Mesendoderm (in vitro differentiated cells): Measurements from ENCODE around the gene TREH.

Experiments
- DNase-seq: peaks from one replicate; pipeline ENCODE4 v3.0.0; 2013
- H2AK5ac ChIP-seq: 2 replicates; pipeline ENCODE4 v1.6.1; 2013; ENCODE audit warnings: low read length, inconsistent platforms
- H2BK120ac ChIP-seq: 2 replicates; pipeline ENCODE4 v1.6.1; 2013; ENCODE audit warnings: low read depth, mild to moderate bottlenecking, low read length, moderate library complexity, mixed read lengths
- H2BK15ac ChIP-seq: replicated peaks from 2 replicates; pipeline ENCODE4 v1.6.1; 2013; ENCODE audit warnings: low read depth, mild to moderate bottlenecking, moderate library complexity
- H2BK5ac ChIP-seq: 2 replicates; pipeline ENCODE4 v1.6.1; 2013; ENCODE audit warnings: low read length, inconsistent platforms
- H3K18ac ChIP-seq: 2 replicates; pipeline ENCODE4 v1.6.1; 2013; ENCODE audit warnings: mild to moderate bottlenecking, low read length, mixed read lengths
- H3K23ac ChIP-seq: one replicate; pipeline ENCODE4 v1.6.1; 2013; ENCODE audit warnings: low read length
- H3K27ac ChIP-seq: 2 replicates; pipeline ENCODE4 v1.5.1; 2013; ENCODE audit warnings: low read depth, mild to moderate bottlenecking, inconsistent platforms, low read length, moderate library complexity
- H3K27me3 ChIP-seq: 2 replicates; pipeline ENCODE4 v1.6.1; 2013; ENCODE audit warnings: low read length, control low read depth, mild to moderate bottlenecking, inconsistent platforms; ENCODE audit not compliant: insufficient read depth, poor library complexity
- H3K36me3 ChIP-seq: 2 replicates; pipeline ENCODE4 v1.6.1; 2013; ENCODE audit warnings: low read length, inconsistent platforms; ENCODE audit not compliant: control insufficient read depth, insufficient read depth
- H3K4ac ChIP-seq: one replicate; pipeline ENCODE4 v1.6.1; 2013; ENCODE audit warnings: low read depth, mild to moderate bottlenecking, low read length, moderate library complexity
- H3K4me1 ChIP-seq: 2 replicates; pipeline ENCODE4 v1.6.1; 2013; ENCODE audit warnings: low read depth, low read length, inconsistent platforms; ENCODE audit not compliant: control insufficient read depth
- H3K4me2 ChIP-seq: 2 replicates; pipeline ENCODE4 v1.6.1; 2013; ENCODE audit warnings: low read length
- H3K4me3 ChIP-seq: 2 replicates; pipeline ENCODE4 v1.5.1; 2013; ENCODE audit warnings: mild to moderate bottlenecking, low read length
- H3K56ac ChIP-seq: one replicate; pipeline ENCODE4 v1.6.1; 2013; ENCODE audit warnings: low read length
- H3K79me1 ChIP-seq: 2 replicates; pipeline ENCODE4 v1.6.1; 2013; ENCODE audit warnings: low read length, inconsistent platforms
- H3K79me2 ChIP-seq: 2 replicates; pipeline ENCODE4 v1.6.1; 2013; ENCODE audit warnings: mild to moderate bottlenecking, low read length; ENCODE audit not compliant: control insufficient read depth, insufficient read depth
- H3K9ac ChIP-seq: 2 replicates; pipeline ENCODE4 v1.6.1; 2013; ENCODE audit warnings: low read length, inconsistent platforms
- H4K5ac ChIP-seq: one replicate; pipeline ENCODE4 v1.6.1; 2013; ENCODE audit warnings: low read length
- H4K8ac ChIP-seq: one replicate; pipeline ENCODE4 v1.6.1; 2013; ENCODE audit warnings: low read depth, mild to moderate bottlenecking, control low read depth, low read length, moderate library complexity
- WGBS: extraction: QIAGEN DNeasy Blood & Tissue Kit; methylation state at CpG from one replicate; pipeline ENCODE4 v1.1.7; 2013; ENCODE audit warnings: low lambda C conversion rate, missing lambda C conversion rate; ENCODE audit not compliant: insufficient coverage; ENCODE audit errors: extremely low coverage; 5-methylcytosine and 5-hydroxymethylcytosine counted together

The TREH gene

GRCh38 chr11:118641397-118642019 is 37.9 kb downstream of the TREH start:
- Histone ChIP-seq H3K4me1 (no peaks in the 10 kb centered on the region), H3K36me3 (no peaks in the 10 kb centered on the region), H3K56ac (no peak overlapping the region), H3K18ac (no peak overlapping the region), H2AK5ac (no peak overlapping the region), H4K8ac (no peak overlapping the region), H3K79me1 (no peaks in the 10 kb centered on the region), H3K4me3 (no peak overlapping the region), H3K27me3 (no peaks in the 10 kb centered on the region), H2BK120ac (no peak overlapping the region), H2BK5ac (no peak overlapping the region), H4K5ac (no peak overlapping the region), H2BK15ac (no peak overlapping the region), H3K27ac (no peak overlapping the region), H3K23ac (no peak overlapping the region), H3K79me2 (no peaks in the 10 kb centered on the region), H3K4me2 (no peak overlapping the region), H3K4ac (no peak overlapping the region), H3K9ac (no peak overlapping the region)
- no peak for DNase-seq
- WGBS, result no CpG with 5 or more reads among the region's 11 CpGs

- Histone ChIP-seq H3K18ac (no peak overlapping the region), H4K5ac (no peak overlapping the region), H3K79me2 (no peaks in the 10 kb centered on the region), H3K4ac (no peak overlapping the region), H4K8ac (no peak overlapping the region), H2BK15ac (no peak overlapping the region), H3K4me3 (no peak overlapping the region), H2AK5ac (no peak overlapping the region), H3K27ac (no peak overlapping the region), H2BK120ac (no peak overlapping the region), H3K9ac (no peak overlapping the region), H3K27me3 (no peaks in the 10 kb centered on the region), H3K56ac (no peak overlapping the region), H3K23ac (no peak overlapping the region), H3K79me1 (no peaks in the 10 kb centered on the region), H3K4me2 (no peak overlapping the region), H3K36me3 (no peaks in the 10 kb centered on the region), H3K4me1 (no peaks in the 10 kb centered on the region), H2BK5ac (no peak overlapping the region)
- DNase-seq, result no peak
- no CpG with 5 or more reads among the region's 5 CpGs for WGBS
Observed at GRCh38 chr11:118640332-118641154, 38.9 kb downstream of the TREH start.

- no peak overlapping the region for H3K9ac ChIP-seq
- no peak for DNase-seq
- no peak overlapping the region for H3K4me3 ChIP-seq
- no peaks in the 10 kb centered on the region for H3K36me3 ChIP-seq
- H4K5ac ChIP-seq, result no peak overlapping the region
- no peaks in the 10 kb centered on the region for H3K79me2 ChIP-seq
- H3K23ac ChIP-seq, result no peak overlapping the region
- H2AK5ac ChIP-seq, result no peak overlapping the region
- H2BK120ac ChIP-seq, result no peak overlapping the region
- H2BK5ac ChIP-seq, result no peak overlapping the region
- no peaks in the 10 kb centered on the region for H3K4me1 ChIP-seq
- H3K27me3 ChIP-seq, result no peaks in the 10 kb centered on the region
- no peak overlapping the region for H3K27ac ChIP-seq
- no peak overlapping the region for H3K4ac ChIP-seq
- H3K18ac ChIP-seq, result no peak overlapping the region
- no peaks in the 10 kb centered on the region for H3K79me1 ChIP-seq
- no CpG with 5 or more reads among the region's 4 CpGs for WGBS
- H4K8ac ChIP-seq, result no peak overlapping the region
- no peak overlapping the region for H3K56ac ChIP-seq
- H2BK15ac ChIP-seq, result no peak overlapping the region
- no peak overlapping the region for H3K4me2 ChIP-seq
Observed at GRCh38 chr11:118639899-118640298, 39.6 kb downstream of the TREH start.

- no peak overlapping the region for H2AK5ac ChIP-seq
- no peaks in the 10 kb centered on the region for H3K36me3 ChIP-seq
- DNase-seq, result no peak
Observed at GRCh38 chr11:118638726-118639125, 40.7 kb downstream of the TREH start.

GRCh38 chr11:118636569-118637290 is 42.7 kb downstream of the TREH start:
- H3K4me3 ChIP-seq, result no peak overlapping the region
- H3K4me1 ChIP-seq, result peaks cover 7% of the 10 kb centered on the region
- H3K27ac ChIP-seq, result no peak overlapping the region
- H2BK15ac ChIP-seq, result no peak overlapping the region
- no CpG with 5 or more reads among the region's 8 CpGs for WGBS
- no peak overlapping the region for H4K8ac ChIP-seq
- no peak overlapping the region for H3K56ac ChIP-seq
- no peaks in the 10 kb centered on the region for H3K79me1 ChIP-seq
- no peak overlapping the region for H2AK5ac ChIP-seq
- no peak overlapping the region for H4K5ac ChIP-seq
- no peaks in the 10 kb centered on the region for H3K36me3 ChIP-seq
- H3K23ac ChIP-seq, result no peak overlapping the region
- H3K18ac ChIP-seq, result no peak overlapping the region
- H3K79me2 ChIP-seq, result no peaks in the 10 kb centered on the region
- H3K9ac ChIP-seq, result no peak overlapping the region
- H3K4ac ChIP-seq, result no peak overlapping the region
- no peak for DNase-seq
- H3K27me3 ChIP-seq, result no peaks in the 10 kb centered on the region
- H2BK120ac ChIP-seq, result no peak overlapping the region
- no peak overlapping the region for H3K4me2 ChIP-seq
- no peak overlapping the region for H2BK5ac ChIP-seq

More at GRCh38 chr11:118638726-118639125, 40.7 kb downstream of the TREH start:
- no peaks in the 10 kb centered on the region for H3K79me2 ChIP-seq
- no peak overlapping the region for H2BK120ac ChIP-seq
- no peak overlapping the region for H3K4me3 ChIP-seq
- H3K79me1 ChIP-seq, result no peaks in the 10 kb centered on the region
- H2BK5ac ChIP-seq, result no peak overlapping the region
- no peaks in the 10 kb centered on the region for H3K27me3 ChIP-seq
- no peak overlapping the region for H2BK15ac ChIP-seq
- H4K5ac ChIP-seq, result no peak overlapping the region
- H3K18ac ChIP-seq, result no peak overlapping the region
- no peak overlapping the region for H3K9ac ChIP-seq
- no peak overlapping the region for H3K27ac ChIP-seq
- no peak overlapping the region for H3K4ac ChIP-seq
- peaks cover 6% of the 10 kb centered on the region for H3K4me1 ChIP-seq
- no peak overlapping the region for H3K56ac ChIP-seq
- WGBS, result no CpG with 5 or more reads among the region's 6 CpGs
- H4K8ac ChIP-seq, result no peak overlapping the region
- no peak overlapping the region for H3K23ac ChIP-seq
- H3K4me2 ChIP-seq, result no peak overlapping the region
